D341Med (cell line): Measurements from ENCODE around the gene TAF9B.
"Not testable (repeated sequence)": the region's sequence is repeated elsewhere in the genome, so short reads cannot be mapped to it uniquely, and the experiment has no call there.

Experiments
- DNase-seq: peaks from one replicate; pipeline ENCODE4 v3.0.0; 2012; ENCODE audit warnings: low spot score

The TAF9B gene

GRCh38 chrX:78139160-78140123, at the start of gene TAF9B:
Gene TAF9B (minus strand): TSS chrX:78139650. CDS start chrX:78139611, 39 bp downstream.
- peak; percentile 89 for DNase-seq

DNA sequence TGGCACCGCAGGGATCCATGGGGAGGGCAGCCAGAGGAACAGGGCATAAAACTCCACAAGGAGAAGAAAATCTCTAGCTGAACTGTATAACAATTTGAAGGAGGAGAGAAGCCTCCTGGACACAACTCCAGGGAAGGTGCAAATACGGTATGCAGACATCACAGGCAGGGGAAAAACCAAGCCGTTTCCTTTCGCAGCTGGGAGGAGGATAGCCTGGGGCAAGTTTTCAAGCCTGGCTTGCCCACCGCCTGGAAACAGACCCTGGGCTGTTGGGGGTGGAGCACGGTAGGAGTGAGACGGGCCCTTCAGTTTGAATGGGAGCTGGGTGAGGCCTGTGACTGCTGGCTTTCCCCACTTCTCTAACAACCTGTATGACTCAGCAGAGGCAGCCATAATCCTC, 43.4 kb upstream of the TAF9B start:
- no peak for DNase-seq

DNA sequence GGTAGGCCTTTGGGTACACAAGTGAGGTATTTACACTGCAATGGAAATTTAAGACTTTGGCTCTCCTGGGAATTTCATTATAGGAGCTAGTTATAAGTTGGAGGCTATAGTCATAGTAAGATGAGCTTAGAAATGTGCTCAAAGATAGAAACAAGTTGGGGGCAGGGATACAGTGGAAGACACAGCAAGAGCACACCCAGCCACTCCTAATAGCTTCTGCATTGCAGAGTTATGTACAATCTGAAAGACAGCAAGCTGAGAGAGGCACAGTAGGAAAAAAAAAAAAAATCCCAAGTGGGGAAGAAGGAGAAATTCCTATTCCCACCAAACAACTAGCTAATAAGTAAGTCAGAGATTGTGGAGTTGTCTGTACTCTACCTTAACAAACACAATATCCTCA, 41.9 kb upstream of the TAF9B start:
- no peak for DNase-seq

DNA sequence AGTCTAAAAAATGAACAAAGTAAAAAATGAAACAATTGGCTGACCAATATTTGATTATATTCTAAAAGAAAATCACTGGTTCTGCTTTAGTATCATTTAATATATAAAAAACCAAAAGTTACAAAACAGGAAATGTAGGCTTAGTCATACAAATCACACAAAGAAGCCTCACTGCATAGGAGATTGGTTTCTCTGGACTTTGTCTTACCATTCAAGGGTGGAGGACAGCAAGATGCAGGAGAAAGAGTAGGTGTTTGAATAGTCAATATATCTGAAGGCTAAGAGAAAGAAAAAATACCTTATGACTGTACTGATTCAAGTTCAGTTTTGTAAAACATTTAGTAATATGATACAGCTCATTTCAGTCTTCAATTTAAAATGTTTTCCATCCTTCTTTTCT, 28.6 kb upstream of the TAF9B start:
- no peak for DNase-seq

DNA sequence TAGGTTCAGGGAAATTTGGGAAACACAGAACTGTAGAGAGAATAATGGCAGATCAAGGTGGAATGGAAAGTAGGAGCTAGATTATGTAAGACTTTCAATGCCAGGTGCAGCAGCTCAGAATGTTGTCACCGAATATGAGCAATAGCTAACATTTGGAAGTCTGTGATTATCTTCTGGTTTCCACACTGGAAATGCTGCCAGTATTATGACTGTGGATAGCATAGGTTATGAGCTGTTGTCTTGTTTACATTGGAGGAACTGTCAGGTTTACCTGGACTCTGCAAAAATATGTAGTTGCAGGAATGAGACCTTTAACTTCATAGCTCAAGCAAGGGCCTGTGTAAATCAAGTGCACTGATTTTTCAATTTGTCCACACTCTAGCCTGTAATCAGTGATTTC, 26.0 kb upstream of the TAF9B start:
- no peak for DNase-seq

- not testable (repeated sequence) for DNase-seq
Measured at GRCh38 chrX:78163175-78163574, 23.7 kb upstream of the TAF9B start.

DNA sequence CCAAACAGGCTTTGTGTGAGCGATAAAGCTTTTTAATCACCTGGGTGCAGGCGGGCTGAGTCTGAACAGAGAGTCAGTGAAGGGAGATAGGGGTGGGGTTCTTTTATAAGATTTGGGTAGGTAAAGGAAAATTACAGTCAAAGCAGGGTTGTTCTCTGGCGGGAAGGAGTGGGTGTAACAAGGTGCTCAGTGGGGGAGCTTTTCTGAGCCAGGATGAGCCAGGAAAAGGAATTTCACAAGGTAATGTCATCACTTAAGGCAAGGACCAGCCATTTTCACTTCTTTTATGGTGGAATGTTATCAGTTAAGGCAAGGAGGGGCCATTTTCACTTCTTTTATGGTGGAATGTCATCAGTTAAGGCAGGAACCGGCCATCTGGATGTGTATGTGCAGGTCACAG, 21.3 kb upstream of the TAF9B start:
- not testable (repeated sequence) for DNase-seq

DNA sequence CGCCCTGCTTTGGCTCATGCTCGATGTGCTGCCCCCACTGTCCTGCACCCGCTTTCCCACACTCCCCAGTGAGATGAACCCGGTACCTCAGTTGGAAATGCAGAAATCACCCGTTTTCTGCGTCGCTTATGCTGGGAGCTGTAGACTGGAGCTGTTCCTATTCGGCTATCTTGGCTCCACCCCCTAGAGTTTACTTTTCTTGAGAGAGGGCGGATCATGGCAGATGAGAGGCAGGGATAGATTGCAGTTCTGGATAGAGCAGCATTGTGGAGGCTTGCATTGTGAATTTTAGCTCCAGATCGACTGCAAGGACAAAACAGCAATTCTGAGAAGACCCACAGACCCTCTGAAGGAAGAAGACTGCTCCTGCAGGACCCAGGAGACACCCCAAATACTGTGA, 18.4 kb upstream of the TAF9B start:
- DNase-seq: not testable (repeated sequence)

GRCh38 chrX:78157373-78157772, 17.9 kb upstream of the TAF9B start:
- DNase-seq: not testable (repeated sequence)

DNA sequence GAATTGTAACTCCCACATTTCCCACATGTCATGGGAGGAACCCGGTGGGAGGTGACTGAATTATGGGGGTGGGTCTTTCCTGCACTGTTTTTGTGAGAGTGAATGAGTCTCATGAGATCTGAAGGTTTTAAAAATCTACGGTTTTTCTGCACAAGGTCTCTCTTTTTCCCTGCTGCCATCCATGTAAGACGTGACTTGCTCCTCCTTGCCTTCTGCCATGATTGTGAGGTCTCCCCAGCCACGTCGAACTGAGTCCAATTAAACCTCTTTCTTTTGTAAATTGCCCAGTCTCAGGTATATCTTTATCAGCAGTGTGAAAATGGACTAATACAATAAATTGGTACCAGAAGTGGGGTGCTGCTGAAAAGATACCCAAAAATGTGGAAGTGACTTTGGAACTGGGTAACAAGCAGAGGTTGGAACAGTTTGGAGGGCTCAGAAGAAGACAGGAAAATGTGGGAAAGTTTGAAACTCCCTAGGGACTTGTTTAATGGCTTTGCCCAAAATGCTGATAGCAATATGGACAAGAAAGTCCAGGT, 7.6 kb upstream of the TAF9B start:
- not testable (repeated sequence) for DNase-seq

DNA sequence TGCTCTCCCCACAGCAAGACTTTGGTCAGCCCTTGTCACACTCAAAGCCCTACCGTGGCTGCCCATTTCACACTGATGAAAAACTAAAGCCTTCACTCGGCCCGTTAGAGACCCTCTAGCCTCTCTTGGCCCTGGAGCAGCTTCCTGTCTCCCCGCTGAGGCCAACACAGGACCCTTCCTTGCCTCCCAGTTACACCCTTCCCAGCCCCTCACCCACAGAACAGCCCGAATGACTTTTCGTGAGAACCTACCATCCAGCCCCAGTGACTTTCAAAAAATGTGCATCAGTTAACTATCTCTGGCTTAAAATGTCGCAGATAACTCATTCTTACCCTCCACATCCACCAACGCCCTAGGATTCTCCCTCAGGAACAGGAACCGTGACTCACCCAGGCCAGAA, 756 bp upstream of the TAF9B start:
- peak; percentile 13 for DNase-seq

- no peak for DNase-seq
Measured at GRCh38 chrX:78133238-78133960, 6.1 kb downstream of the TAF9B start.

DNA sequence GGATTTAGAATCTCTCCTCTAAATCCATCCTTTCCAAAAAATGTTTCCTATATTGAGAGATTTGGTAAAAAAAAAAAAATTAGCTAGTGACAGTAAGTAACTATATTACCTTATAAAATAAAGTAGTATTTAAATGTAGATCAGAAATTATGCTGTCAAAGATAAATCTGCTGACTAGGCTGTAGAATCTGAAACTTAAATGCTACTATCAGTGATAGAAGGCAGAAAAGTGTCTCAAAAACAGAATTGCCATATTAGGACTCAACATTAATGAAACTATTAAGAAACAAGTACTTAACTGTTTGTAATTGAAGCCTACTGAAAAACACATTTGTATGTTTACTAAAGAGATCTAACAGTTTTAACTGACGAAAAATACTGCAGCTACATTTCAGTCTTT, 8.3 kb downstream of the TAF9B start:
- DNase-seq: no peak

- no peak for DNase-seq
Measured at GRCh38 chrX:78130396-78130795, 9.1 kb downstream of the TAF9B start.

DNA sequence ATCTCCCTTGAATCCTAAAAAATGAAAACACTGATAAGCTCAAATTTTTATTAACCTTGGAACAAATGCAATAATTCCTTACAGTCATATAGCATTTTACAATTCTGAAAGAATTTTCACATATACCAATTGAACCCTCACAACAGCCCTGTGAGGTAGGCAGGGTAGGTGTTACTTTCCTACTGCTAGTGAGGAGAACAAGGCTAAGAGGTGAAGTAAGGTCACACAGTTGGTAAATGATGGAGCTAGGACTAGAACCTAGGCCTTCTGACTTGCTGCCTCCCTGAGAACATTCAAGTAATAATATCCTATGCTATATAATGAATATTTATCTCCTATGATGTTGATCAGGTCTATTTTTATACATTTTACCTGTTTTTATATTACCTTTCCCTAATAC, 9.7 kb downstream of the TAF9B start:
- no peak for DNase-seq

- not testable (repeated sequence) for DNase-seq
Measured at GRCh38 chrX:78125781-78126180, 13.7 kb downstream of the TAF9B start.

GRCh38 chrX:78125148-78125547, 14.3 kb downstream of the TAF9B start:
- no peak for DNase-seq

DNA sequence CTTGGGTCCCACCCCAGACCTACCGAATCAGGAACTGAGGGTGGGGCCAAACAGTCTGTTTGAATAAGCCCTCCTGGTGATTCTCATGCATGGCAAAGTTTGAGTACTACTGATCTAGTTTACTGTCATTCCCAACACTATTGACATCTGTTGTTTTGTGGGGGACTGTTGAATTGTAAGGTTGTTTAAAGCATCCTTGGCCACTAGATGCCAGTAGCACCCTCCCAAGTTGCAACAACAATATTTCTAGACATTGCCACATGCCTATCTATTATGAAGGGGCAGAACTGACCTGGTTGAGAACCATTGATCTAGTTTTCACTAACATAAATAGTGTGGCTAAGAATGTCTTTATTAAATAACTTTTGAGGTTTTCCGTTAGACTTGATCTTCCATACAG, 15.1 kb downstream of the TAF9B start:
- peak; percentile 18 for DNase-seq

DNA sequence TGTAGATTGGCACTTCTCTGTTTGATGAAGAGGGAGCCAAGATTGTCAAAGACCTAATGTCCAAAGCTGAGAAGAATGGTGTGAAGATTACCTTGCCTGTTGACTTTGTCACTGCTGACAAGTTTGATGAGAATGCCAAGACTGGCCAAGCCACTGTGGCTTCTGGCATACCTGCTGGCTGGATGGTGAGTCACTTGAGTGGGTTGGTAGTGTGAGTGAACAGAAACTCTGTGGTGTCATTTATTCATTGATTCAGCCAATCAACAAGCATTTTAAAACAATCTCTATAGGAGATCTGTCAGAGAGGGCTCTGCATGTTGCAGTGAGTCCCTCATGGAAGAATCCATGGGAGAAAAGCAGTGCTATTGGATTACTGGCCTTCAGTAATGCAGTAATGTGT, 16.3 kb downstream of the TAF9B start:
- no peak for DNase-seq

DNA sequence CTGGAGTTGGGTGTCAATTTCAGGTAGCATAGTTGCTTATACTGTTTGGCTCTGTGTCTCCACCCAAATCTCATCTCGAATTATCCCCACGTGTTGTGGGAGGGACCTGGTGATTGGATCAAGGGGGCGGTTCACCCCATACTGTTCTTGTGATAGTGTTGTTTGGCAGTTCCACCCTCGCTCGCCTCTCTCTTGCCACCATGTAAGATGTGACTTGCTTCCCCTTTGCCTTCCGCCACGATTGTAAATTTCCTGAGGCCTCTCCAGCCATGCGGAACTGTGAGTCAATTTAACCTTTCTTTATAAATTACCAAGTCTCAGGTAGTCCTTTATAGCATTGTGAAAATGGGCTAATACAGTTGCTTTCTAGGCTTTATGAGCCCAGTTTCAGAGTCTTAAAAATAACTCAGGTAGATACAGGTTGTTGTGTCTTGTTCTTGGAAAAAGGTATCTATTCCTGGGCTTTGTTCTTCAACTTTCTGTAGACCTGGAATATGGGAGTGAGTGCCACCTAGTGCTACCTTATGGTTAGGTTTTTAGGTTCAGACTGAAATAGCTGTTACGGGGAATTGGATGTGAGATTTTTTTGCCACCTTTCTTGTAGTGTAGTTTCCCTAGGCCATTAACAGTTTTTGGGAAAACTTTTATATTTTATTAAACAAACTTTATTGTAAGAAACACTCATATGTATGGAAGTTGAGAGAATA, 19.8 kb downstream of the TAF9B start:
- peak; percentile 13 for DNase-seq

GRCh38 chrX:78118628-78119027, 20.8 kb downstream of the TAF9B start:
- no peak for DNase-seq

- DNase-seq: no peak
Measured at GRCh38 chrX:78116766-78117165, 22.7 kb downstream of the TAF9B start.
